Pancreas (tissue), 10 donors: ENCODE results near the gene MRC2. TPM values are rescaled to one million over a fixed set of nuclear protein-coding genes. Genes with fewer than 3 reads are reported as not detected.

ENCODE experiments used
- ATAC-seq, 4 donors: fragments of 200-7000 bp; cut with Tn5 transposase; one replicate each; pipeline versions ENCODE4 v1.8.0 to v1.9.1; 2020; ENCODE audit warnings: mild to moderate bottlenecking in 4 of 4, moderate library complexity in 4 of 4
- DNase-seq, 6 donors: peaks; one replicate each; pipeline ENCODE4 v3.0.0-alpha.2; 2020
- FAIRE-seq: peaks from 2 replicates; lab custom pipeline; 2012; peaks lifted over from hg19 to GRCh38; lab: Jason Lieb, UNC
- H3K27ac ChIP-seq, 4 donors: fragments of 200-600 bp; sonication (generic); 1 replicate in 3 of 4; 2 replicates in 1 of 4; pipeline versions ENCODE4 v1.5.0 to v1.8.0; 2020
- H3K27me3 ChIP-seq, 4 donors: fragments of 200-600 bp; one replicate each; pipeline ENCODE4 v1.8.0; 2021
- H3K36me3 ChIP-seq, 3 donors: fragments of 200-600 bp; sonication (generic) in 1 of 3; one replicate each; pipeline versions ENCODE4 v1.5.0 to v1.8.0; 2020 to 2021
- H3K4me1 ChIP-seq, 3 donors: fragments of 200-600 bp; one replicate each; pipeline ENCODE4 v1.8.0; 2021
- H3K4me3 ChIP-seq, 4 donors: fragments of 200-600 bp; sonication (generic) in 2 of 4; one replicate each; pipeline versions ENCODE4 v1.5.0 to v1.8.0; 2020 to 2021
- H3K9me3 ChIP-seq, 4 donors: fragments of 200-600 bp; one replicate each; pipeline ENCODE4 v1.8.0; 2021
- WGBS, 2 donors: extraction: QIAGEN DNeasy Blood & Tissue Kit; methylation state at CpG; one replicate each; pipeline ENCODE4 v1.1.7; 2013; 5-methylcytosine and 5-hydroxymethylcytosine counted together
- intact Hi-C, 3 donors: fragments of 100-400 bp; cut with DNase I; formaldehyde crosslinking; loops; one replicate each; pipeline versions ENCODE4 v1.11.1 to v1.14.2; 2022
- polyA plus RNA-seq, 2 donors: library from polyadenylated mRNA; stranded (reverse); fragments of 200-250 nt; gene quantifications; one replicate each; pipeline ENCODE4 v1.2.3, GENCODE V29; 2013
- total RNA-seq, 6 donors: library from RNA; stranded (reverse); fragmentation: NEBNext Ultra II Directional in 4 of 6; extraction: Animal tissue kit (Norgen Biotek cat#: 25700) in 4 of 6; gene quantifications; one replicate each; pipeline versions ENCODE4 v1.2.1 to v1.2.4, GENCODE V29; 2021 to 2023
- TF ChIP-seq, protein P1 (sequence below), 4 donors: fragments of 200-600 bp; sonication (generic) in 3 of 4; IDR thresholded peaks; one replicate each; pipeline versions ENCODE4 v1.5.0 to v1.8.0; 2021; ENCODE audit warnings: antibody characterized with exemption in 4 of 4
- donor health status: healthy with polysubstance abuse.
- donor health status: DM: no; HTN: no; CAD: no; lungs with moderate emphysema.
- donor health status: DM: no; HTN: no; CAD: no.
- donor health status: control.
- donor health status: control.
- donor health status: Bipolar disorder and iron deficiency.
- donor health status: DM: yes; HTN: yes; CAD: no.
- donor health status: DM: no; HTN: no; CAD: no.
- donor health status: DM: no; HTN: no; CAD: no.
- donor health status: DM: yes; HTN: yes; CAD: no.

MRC2 gene
- total and polyA plus RNA-seq, 8 donors = 1.6 to 25.4 (median 5.1) TPM

GRCh38 chr17:62656446-62656845 lies 29.0 kb downstream of the MRC2 start:
- FAIRE-seq (no peak), ATAC-seq (no peak), DNase-seq (no peak)
- H3K36me3 ChIP-seq = no peaks in the 10 kb centered on the region
- TF ChIP-seq, protein P1, sequence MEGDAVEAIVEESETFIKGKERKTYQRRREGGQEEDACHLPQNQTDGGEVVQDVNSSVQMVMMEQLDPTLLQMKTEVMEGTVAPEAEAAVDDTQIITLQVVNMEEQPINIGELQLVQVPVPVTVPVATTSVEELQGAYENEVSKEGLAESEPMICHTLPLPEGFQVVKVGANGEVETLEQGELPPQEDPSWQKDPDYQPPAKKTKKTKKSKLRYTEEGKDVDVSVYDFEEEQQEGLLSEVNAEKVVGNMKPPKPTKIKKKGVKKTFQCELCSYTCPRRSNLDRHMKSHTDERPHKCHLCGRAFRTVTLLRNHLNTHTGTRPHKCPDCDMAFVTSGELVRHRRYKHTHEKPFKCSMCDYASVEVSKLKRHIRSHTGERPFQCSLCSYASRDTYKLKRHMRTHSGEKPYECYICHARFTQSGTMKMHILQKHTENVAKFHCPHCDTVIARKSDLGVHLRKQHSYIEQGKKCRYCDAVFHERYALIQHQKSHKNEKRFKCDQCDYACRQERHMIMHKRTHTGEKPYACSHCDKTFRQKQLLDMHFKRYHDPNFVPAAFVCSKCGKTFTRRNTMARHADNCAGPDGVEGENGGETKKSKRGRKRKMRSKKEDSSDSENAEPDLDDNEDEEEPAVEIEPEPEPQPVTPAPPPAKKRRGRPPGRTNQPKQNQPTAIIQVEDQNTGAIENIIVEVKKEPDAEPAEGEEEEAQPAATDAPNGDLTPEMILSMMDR (IDR thresholded peaks at IDR 0.05) = no peak
- no peaks in the 10 kb centered on the region for H3K27me3 ChIP-seq
- intact Hi-C loops = no loop called here
- H3K27ac ChIP-seq = no peak overlapping the region
- no peaks in the 10 kb centered on the region for H3K4me1 ChIP-seq
- no peak overlapping the region for H3K4me3 ChIP-seq
- H3K9me3 ChIP-seq = no peaks in the 10 kb centered on the region
- WGBS, 2 donors = 24 to 43% methylated on average over 1 of the region's 1 CpG

DNA sequence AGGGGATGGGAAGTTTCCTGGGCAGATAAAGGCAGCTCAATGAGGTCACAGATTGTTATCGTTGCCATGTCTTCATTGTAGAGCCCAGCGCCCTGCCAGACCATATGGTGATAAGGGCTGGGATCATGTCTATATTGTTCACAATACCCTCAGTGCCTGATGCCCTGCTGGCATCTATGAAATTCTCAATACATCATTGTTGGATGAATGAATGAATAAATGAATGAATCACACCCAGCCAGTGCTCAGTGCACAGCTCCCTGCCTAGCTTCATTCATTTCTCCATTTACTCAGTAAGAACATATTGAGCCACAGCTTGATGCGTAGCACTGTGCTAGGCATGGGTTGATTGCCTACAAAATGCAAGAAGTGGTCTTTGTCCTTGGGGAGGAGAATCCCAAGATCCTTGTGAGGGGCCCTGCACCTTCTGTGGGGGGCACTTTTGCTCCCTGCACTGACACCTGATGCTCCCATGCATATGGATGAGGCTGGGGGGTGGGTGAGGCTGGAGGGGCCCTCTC lies 29.7 kb downstream of the MRC2 start:
- DNase-seq (no peak), ATAC-seq (no peak), FAIRE-seq (no peak)
- WGBS, 2 donors = 81 to 93% methylated on average over 3 of the region's 3 CpGs
- H3K9me3 ChIP-seq = no peaks in the 10 kb centered on the region
- no peaks in the 10 kb centered on the region for H3K4me1 ChIP-seq
- no peaks in the 10 kb centered on the region for H3K27me3 ChIP-seq
- TF ChIP-seq, protein P1 (IDR thresholded peaks at IDR 0.05) = no peak
- H3K4me3 ChIP-seq = no peak overlapping the region
- intact Hi-C loops = no loop called here
- no peaks in the 10 kb centered on the region for H3K36me3 ChIP-seq
- H3K27ac ChIP-seq = no peak overlapping the region

GRCh38 chr17:62657690-62658089 lies 30.2 kb downstream of the MRC2 start:
- FAIRE-seq = no peak
- 79 to 80% methylated on average over 9 of the region's 9 CpGs for WGBS, 2 donors
- Histone ChIP-seq H3K9me3 (no peaks in the 10 kb centered on the region), H3K27ac (no peak overlapping the region), H3K4me3 (no peak overlapping the region), H3K4me1 (no peaks in the 10 kb centered on the region), H3K36me3 (no peaks in the 10 kb centered on the region), H3K27me3 (no peaks in the 10 kb centered on the region)
- no peak for ATAC-seq
- DNase-seq = no peak
- intact Hi-C loops = no loop called here
- TF ChIP-seq, protein P1 (IDR thresholded peaks at IDR 0.05) = no peak

GRCh38 chr17:62658136-62658920 lies 30.9 kb downstream of the MRC2 start:
- intact Hi-C loops = no loop called here
- no peak for DNase-seq
- Histone ChIP-seq H3K36me3 (no peaks in the 10 kb centered on the region), H3K4me1 (no peaks in the 10 kb centered on the region), H3K27ac (no peak overlapping the region), H3K9me3 (no peaks in the 10 kb centered on the region), H3K27me3 (no peaks in the 10 kb centered on the region), H3K4me3 (no peak overlapping the region)
- ATAC-seq = no peak
- TF ChIP-seq, protein P1 (IDR thresholded peaks at IDR 0.05) = no peak
- 65 to 74% methylated on average over 15 of the region's 15 CpGs for whole genome bisulfite sequencing, 2 donors
- FAIRE-seq = no peak

DNA sequence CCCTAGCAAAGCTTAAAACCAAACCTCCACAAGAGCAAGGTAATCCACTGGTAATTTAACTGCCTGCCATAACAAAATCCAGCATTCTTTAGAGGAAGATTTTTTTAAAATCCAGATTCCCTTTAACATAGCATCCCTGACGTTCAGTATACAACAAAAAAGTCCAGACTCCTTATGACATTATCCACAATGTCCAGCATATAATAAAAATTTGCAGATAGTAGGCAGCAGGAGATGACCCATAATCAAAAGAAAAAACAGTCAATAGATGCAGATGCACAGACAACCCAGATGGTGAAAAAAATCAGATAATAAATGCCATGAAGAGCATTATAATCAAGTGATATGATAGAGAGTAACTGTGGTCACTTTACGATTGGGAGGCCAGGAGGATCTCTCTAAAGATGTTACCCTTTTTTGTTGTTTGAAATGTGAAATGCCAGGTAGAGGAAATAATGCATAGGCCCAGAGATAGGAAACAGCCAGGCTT lies 33.2 kb downstream of the MRC2 start:
- TF ChIP-seq, protein P1 (IDR thresholded peaks at IDR 0.05) = no peak
- no peaks in the 10 kb centered on the region for H3K9me3 ChIP-seq
- no peak for FAIRE-seq
- intact Hi-C loops = no loop called here
- DNase-seq = no peak
- no peak overlapping the region for H3K4me3 ChIP-seq
- no peaks in the 10 kb centered on the region for H3K4me1 ChIP-seq
- WGBS, 2 donors = 80 to 85% methylated on average over 2 of the region's 2 CpGs
- no peaks in the 10 kb centered on the region for H3K27me3 ChIP-seq
- H3K36me3 ChIP-seq = no peaks in the 10 kb centered on the region
- ATAC-seq = no peak
- no peak overlapping the region for H3K27ac ChIP-seq
